H54 (cell line): ENCODE data around the gene MOGAT3.
"Not testable (repeated sequence)": the region's sequence is repeated elsewhere in the genome, so short reads cannot be mapped to it uniquely, and the experiment has no call there.

Source experiments
- DNase-seq: peaks from one replicate; pipeline ENCODE4 v3.0.0; 2011; ENCODE audit warnings: low spot score, mixed read lengths; ENCODE audit not compliant: insufficient read length
- FAIRE-seq: peaks from 3 replicates; lab custom pipeline; 2011; peaks lifted over from hg19 to GRCh38; lab: Jason Lieb, UNC
- POLR2A ChIP-seq: IDR thresholded peaks from 2 replicates; pipeline ENCODE4 v1.6.1; 2011; ENCODE audit warnings: low read depth, mild to moderate bottlenecking, low read length

The MOGAT3 gene

GRCh38 chr7:101205901-101206664 lies 5.2 kb upstream of the MOGAT3 start:
- FAIRE-seq (no peak), DNase-seq (no peak)
- TF ChIP-seq POLR2A, result no peak

- DNase-seq, FAIRE-seq: not testable (repeated sequence)
These were observed 3.2 kb upstream of the MOGAT3 start for GRCh38 chr7:101203740-101204738.

- FAIRE-seq, result no peak
- no peak for TF ChIP-seq POLR2A
- DNase-seq, result no peak
These were observed 1.7 kb upstream of the MOGAT3 start for GRCh38 chr7:101202603-101202918.

- no peak for DNase-seq
- no peak for TF ChIP-seq POLR2A
- no peak for FAIRE-seq
These were observed 1.1 kb upstream of the MOGAT3 start for GRCh38 chr7:101201695-101202602.

- FAIRE-seq, result no peak
- TF ChIP-seq POLR2A, result no peak
These were observed 353 bp downstream of the MOGAT3 start for GRCh38 chr7:101200504-101200861.

GRCh38 chr7:101199522-101199921 lies 1.3 kb downstream of the MOGAT3 start:
- not testable (repeated sequence) for FAIRE-seq

More at GRCh38 chr7:101200504-101200861, 353 bp downstream of the MOGAT3 start:
- DNase-seq, result no peak

GRCh38 chr7:101198476-101198875 lies 2.4 kb downstream of the MOGAT3 start:
- no peak for DNase-seq
- FAIRE-seq, result no peak
- TF ChIP-seq POLR2A, result no peak

More at GRCh38 chr7:101199522-101199921, 1.3 kb downstream of the MOGAT3 start:
- DNase-seq, result not testable (repeated sequence)

GRCh38 chr7:101197991-101198390 lies 2.8 kb downstream of the MOGAT3 start:
- TF ChIP-seq POLR2A, result no peak
- FAIRE-seq, result no peak
- DNase-seq, result no peak

GRCh38 chr7:101195884-101196283 lies 5.0 kb downstream of the MOGAT3 start:
- DNase-seq (no peak), FAIRE-seq (no peak)
- no peak for TF ChIP-seq POLR2A

GRCh38 chr7:101189109-101189508 lies 11.7 kb downstream of the MOGAT3 start:
- DNase-seq, result no peak
- FAIRE-seq, result no peak
- no peak for TF ChIP-seq POLR2A

GRCh38 chr7:101186844-101187428 lies 13.9 kb downstream of the MOGAT3 start:
- FAIRE-seq (no peak), DNase-seq (no peak)
- TF ChIP-seq POLR2A, result no peak

- DNase-seq (no peak), FAIRE-seq (no peak)
- TF ChIP-seq POLR2A, result no peak
These were observed 14.6 kb downstream of the MOGAT3 start for GRCh38 chr7:101186194-101186593.

GRCh38 chr7:101185258-101185839 lies 15.5 kb downstream of the MOGAT3 start:
- TF ChIP-seq POLR2A, result no peak
- FAIRE-seq (no peak), DNase-seq (no peak)
